ENCODE results near the gene BPIFB6. TPM values are rescaled to one million over a fixed set of nuclear protein-coding genes. Genes with fewer than 3 reads are reported as not detected.

The BPIFB6 gene
- total and polyA plus RNA-seq, 2 donors from 2014 or later, result not detected

GRCh38 chr20:33016581-33017109 is 14.8 kb upstream of the BPIFB6 start:
- no peaks in the 10 kb centered on the region for H3K4me1 ChIP-seq (ENCODE audit: control insufficient read depth in 2 of 3, insufficient read depth in 2 of 3, low read depth in 1 of 3, low read length in 3 of 3)
- intact Hi-C loops (cut with DNase I), result no loop called here
- no peaks in the 10 kb centered on the region for H3K9me3 ChIP-seq (ENCODE audit: control insufficient read depth in 2 of 3, insufficient read depth in 1 of 3, low read length in 3 of 3)
- no peak overlapping the region for H3K27ac ChIP-seq (ENCODE audit: low read depth in 2 of 2, low read length in 2 of 2)
- H3K9ac ChIP-seq (ENCODE audit: low read length in 3 of 3), result no peak overlapping the region
- DNase-seq (no peak), FAIRE-seq (no peak)
- no peaks in the 10 kb centered on the region for H3K36me3 ChIP-seq (ENCODE audit: control insufficient read depth in 2 of 3, insufficient read depth in 3 of 3, low read length in 3 of 3)
- no peaks in the 10 kb centered on the region for H3K27me3 ChIP-seq (ENCODE audit: control insufficient read depth, insufficient read depth, low read length)
- no peak overlapping the region for H3K4me3 ChIP-seq (ENCODE audit: low read length in 3 of 3)
- TF ChIP-seq CTCF (IDR thresholded peaks at IDR 0.05; ENCODE audit: borderline replicate concordance, extremely low read depth, insufficient read depth), result no peak

GRCh38 chr20:33017542-33017941 is 13.9 kb upstream of the BPIFB6 start:
- Histone ChIP-seq H3K4me1 (ENCODE audit: control insufficient read depth in 2 of 3, insufficient read depth in 2 of 3, low read depth in 1 of 3, low read length in 3 of 3) (no peaks in the 10 kb centered on the region), H3K27me3 (ENCODE audit: control insufficient read depth, insufficient read depth, low read length) (no peaks in the 10 kb centered on the region), H3K27ac (ENCODE audit: low read depth in 2 of 2, low read length in 2 of 2) (no peak overlapping the region), H3K36me3 (ENCODE audit: control insufficient read depth in 2 of 3, insufficient read depth in 3 of 3, low read length in 3 of 3) (no peaks in the 10 kb centered on the region), H3K9me3 (ENCODE audit: control insufficient read depth in 2 of 3, insufficient read depth in 1 of 3, low read length in 3 of 3) (no peaks in the 10 kb centered on the region), H3K4me3 (ENCODE audit: low read length in 3 of 3) (no peak overlapping the region), H3K9ac (ENCODE audit: low read length in 3 of 3) (no peak overlapping the region)
- no peak for TF ChIP-seq CTCF (IDR thresholded peaks at IDR 0.05; ENCODE audit: borderline replicate concordance, extremely low read depth, insufficient read depth)
- no peak for FAIRE-seq
- DNase-seq, result no peak
- intact Hi-C loops (cut with DNase I), result no loop called here

- no peak for TF ChIP-seq CTCF (IDR thresholded peaks at IDR 0.05; ENCODE audit: borderline replicate concordance, extremely low read depth, insufficient read depth)
- H3K27me3 ChIP-seq (ENCODE audit: control insufficient read depth, insufficient read depth, low read length), result no peaks in the 10 kb centered on the region
Measured at GRCh38 chr20:33018169-33018931, 13.1 kb upstream of the BPIFB6 start.

More at GRCh38 chr20:33018169-33018931, 13.1 kb upstream of the BPIFB6 start:
- Histone ChIP-seq H3K36me3 (ENCODE audit: control insufficient read depth in 2 of 3, insufficient read depth in 3 of 3, low read length in 3 of 3) (no peaks in the 10 kb centered on the region), H3K9ac (ENCODE audit: low read length in 3 of 3) (no peak overlapping the region), H3K4me1 (ENCODE audit: control insufficient read depth in 2 of 3, insufficient read depth in 2 of 3, low read depth in 1 of 3, low read length in 3 of 3) (no peaks in the 10 kb centered on the region), H3K27ac (ENCODE audit: low read depth in 2 of 2, low read length in 2 of 2) (no peak overlapping the region), H3K9me3 (ENCODE audit: control insufficient read depth in 2 of 3, insufficient read depth in 1 of 3, low read length in 3 of 3) (no peaks in the 10 kb centered on the region), H3K4me3 (ENCODE audit: low read length in 3 of 3) (no peak overlapping the region)
- FAIRE-seq (no peak), DNase-seq (no peak)
- intact Hi-C loops (cut with DNase I), result no loop called here
